HG03280 (cell line): ENCODE results near the gene NEIL3.
"Not testable (repeated sequence)": the region's sequence is repeated elsewhere in the genome, so short reads cannot be mapped to it uniquely, and the experiment has no call there.

Source experiments
- ATAC-seq: cut with Tn5 transposase; IDR thresholded peaks from one replicate; pipeline ENCODE4 v1.9.1; 2021; ENCODE audit warnings: mild to moderate bottlenecking, moderate library complexity; ENCODE audit not compliant: unreplicated experiment

NEIL3 gene

GRCh38 chr4:177297785-177298391, 11.8 kb upstream of the NEIL3 start:
- no peak for ATAC-seq

DNA sequence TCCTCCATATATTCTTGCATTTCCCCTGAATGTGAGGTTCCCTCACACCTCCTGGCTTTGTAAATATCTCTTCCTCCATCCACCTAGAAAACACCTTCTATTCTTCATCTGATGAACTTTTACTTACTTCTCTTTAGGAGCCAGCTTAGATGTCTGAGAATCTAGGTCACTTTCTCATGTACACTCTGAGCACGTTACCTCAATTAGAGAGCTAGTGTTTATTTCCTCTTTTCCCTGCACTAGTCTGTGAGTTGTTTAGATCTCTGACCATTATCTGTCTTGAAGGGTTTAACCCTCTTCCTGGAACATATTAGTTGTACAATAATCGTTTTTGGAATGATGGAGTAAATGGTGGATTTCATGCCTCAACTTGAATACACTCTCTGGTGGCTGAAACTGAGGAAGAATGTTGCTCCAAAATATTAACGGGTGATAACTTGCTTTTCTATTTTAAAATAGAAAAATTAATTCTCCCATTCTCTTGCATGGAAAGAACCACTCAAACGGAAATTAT, 8.5 kb upstream of the NEIL3 start:
- ATAC-seq, result no peak

DNA sequence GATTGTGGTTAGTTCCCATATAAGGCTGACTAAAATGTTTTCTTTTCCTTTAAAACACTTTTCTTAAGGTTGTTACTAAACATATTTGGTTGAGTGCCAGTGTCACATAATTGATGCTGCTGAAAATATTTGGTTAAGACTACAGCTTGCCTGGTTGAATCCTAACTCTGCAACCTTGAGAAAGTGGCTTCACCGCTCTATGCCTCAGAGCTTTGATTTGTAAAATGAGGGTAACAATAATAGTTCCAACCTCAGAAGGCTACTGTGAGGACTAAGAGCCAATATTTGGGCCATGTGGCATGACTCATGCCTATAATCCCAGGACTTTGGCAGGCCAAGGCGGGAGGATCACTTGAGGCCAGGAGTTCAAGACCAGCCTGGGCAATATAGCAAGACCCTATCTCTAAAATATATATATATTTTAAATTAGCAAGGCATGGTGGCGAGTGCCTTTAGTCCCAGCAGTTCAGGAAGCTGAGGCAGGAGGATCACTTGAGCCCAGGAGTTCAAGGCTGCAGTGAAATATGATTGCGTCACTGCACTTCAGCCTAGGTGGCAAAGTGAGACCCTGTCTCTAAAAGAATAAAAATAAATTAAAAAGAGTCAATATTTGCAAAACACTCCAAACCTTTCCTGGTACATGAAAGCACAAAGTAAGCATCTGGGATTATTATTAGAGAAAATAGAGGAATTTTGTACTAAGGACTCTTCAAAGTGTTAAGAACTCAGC, 7.1 kb upstream of the NEIL3 start:
- ATAC-seq, result no peak

DNA sequence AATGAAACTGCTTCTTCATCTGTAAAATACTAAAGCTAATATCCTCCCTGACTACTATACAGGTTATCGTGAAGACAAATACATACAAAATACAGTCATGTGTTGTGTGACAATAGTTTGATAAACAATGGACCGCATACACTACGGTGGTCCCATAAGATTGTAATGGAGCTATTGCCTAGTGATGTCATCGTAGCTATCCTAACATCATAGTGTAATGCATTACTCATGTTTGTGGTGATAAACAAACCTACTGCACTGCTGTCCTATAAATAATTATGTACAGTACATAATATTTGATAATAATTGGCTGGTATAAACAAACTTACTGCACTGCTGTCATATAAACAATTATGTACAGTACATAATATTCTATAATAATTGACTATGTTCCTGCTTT, 5.6 kb upstream of the NEIL3 start:
- no peak for ATAC-seq

DNA sequence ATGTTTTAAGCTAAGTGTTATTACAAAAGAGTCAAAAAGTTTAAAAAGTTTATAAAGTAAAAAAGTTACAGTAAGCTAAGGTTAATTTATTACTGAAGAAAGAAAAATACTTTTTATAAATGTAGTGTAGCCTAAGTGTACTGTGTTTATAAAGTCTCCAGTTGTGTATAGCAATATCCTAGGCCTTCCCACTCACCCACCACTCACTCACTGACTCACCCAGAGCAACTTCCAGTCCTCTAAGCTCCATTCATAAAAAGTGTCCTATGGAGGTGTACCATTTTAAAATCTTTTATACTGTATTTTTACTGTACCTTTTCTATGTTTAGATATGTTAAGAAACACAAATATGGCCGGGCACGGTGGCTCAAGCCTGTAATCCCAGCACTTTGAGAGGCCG, 4.8 kb upstream of the NEIL3 start:
- ATAC-seq, result not testable (repeated sequence)

DNA sequence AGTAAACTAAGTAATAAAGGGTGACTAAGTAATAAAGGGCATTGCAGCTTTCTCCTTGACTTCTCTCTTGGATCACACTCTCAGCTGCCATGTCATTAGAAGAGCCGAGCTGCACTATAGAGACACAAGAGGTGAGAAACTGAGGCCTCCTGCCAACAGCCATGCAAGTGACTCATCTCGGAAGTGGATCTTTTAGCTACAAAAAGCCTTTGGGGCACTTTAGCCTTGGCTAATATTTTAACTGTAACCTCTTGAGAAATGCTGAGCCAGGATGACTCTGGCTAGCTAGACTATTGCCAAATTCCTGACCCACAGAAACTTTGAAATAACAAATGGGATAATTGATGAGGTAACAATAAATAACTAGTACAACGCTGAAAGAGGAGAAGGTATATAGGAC, 1.5 kb upstream of the NEIL3 start:
- no peak for ATAC-seq

- ATAC-seq, result no peak
These were observed 690 bp upstream of the NEIL3 start for GRCh38 chr4:177308847-177309521.

DNA sequence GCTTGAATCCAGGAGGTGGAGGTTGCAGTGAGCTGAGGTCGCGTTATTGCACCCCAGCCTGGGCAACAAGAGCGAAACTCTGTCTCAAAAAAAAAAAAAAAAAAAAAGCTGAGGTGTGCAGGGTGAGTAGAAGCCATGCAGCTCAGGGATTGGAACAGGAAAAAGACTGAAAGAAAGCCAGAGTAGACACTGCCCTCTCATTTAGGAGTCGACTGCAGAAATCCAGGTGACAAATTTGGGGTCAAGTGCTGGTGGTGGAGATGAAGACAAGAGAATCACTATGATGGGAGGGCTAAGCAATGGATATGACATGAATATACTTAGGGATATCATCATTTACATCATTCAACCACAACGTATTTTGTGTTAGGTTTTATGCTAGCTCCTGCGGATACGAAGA, 1.9 kb downstream of the NEIL3 start:
- no peak for ATAC-seq

DNA sequence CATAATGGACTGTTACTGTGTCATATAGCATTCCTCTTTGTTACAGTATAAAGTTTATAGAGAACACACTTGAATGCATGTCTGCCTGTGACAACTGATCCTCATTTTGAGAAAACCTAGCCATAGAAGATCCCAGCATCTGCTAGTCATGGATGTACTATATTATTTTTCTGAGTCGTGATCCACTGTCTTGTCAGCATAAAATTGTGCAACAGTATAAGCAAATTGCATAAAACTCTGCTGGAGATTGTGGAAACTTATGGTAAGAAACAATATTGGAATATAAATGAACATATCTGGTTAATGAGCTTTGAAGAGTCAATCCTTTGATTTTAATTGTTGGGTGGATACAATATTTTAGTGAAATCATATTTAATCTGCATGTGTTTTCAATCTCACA, 3.6 kb downstream of the NEIL3 start:
- no peak for ATAC-seq

GRCh38 chr4:177315767-177316464, 6.2 kb downstream of the NEIL3 start:
- ATAC-seq, result no peak

- no peak for ATAC-seq
These were observed 11.0 kb downstream of the NEIL3 start for GRCh38 chr4:177320721-177321120.

- no peak for ATAC-seq
These were observed 12.0 kb downstream of the NEIL3 start for GRCh38 chr4:177321647-177322046.

GRCh38 chr4:177322266-177322665, 12.6 kb downstream of the NEIL3 start:
- ATAC-seq, result no peak

DNA sequence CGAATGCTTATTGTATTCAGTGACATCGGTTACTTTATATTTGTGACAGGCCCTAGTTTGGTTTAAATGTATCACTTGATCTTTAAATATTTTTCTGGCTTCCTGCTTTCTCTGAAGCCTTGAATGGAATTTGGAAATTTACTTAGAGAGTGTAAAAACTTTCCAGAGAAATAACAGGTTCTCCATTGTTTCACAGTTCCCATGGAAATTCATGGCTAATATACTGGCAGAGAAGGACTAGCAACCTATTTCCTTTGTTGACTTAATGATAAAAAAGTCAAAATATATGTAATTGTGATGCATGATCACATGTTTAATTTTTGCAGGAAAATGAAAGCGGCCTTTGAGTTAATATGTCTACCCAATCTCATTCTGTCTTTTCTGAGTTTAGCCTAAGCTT, 13.2 kb downstream of the NEIL3 start:
- no peak for ATAC-seq

DNA sequence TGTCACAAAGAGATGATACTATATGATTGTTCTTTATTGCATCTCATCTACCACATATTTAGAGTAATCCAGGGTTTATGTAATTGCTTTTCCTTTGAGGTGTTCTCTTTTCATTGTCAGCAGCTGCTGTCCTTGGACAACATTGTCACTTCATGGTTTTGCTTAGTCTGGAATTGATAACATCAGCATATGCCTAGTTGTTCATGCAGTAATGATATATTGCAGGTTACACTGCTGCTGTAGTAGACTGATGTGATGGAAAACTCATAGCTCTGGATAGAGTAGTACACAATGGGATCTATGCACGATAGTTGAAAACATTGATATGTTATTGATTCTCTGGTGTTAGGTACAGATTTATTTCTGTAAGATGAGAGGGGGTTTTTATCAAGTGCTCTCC, 13.7 kb downstream of the NEIL3 start:
- ATAC-seq, result no peak

DNA sequence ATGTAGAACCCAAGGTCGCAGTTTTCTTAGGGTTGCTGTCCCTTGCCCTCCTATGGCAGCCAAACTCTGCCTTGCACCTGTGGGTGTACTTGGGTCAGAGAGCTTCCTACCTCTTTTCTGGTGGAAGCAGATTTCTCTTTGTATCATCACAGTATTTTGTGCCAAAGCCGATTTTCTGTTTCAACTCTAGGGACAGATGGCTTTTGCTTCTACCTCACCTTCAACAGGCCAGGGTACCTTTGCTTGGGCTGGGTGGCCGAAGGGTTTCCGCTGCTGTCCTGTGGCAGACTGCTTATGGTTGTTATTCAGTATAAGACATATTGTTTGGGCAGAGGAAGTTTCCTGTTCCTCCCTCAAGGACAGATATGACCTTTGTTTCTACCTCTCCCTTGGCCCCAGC, 22.4 kb downstream of the NEIL3 start:
- ATAC-seq, result no peak

DNA sequence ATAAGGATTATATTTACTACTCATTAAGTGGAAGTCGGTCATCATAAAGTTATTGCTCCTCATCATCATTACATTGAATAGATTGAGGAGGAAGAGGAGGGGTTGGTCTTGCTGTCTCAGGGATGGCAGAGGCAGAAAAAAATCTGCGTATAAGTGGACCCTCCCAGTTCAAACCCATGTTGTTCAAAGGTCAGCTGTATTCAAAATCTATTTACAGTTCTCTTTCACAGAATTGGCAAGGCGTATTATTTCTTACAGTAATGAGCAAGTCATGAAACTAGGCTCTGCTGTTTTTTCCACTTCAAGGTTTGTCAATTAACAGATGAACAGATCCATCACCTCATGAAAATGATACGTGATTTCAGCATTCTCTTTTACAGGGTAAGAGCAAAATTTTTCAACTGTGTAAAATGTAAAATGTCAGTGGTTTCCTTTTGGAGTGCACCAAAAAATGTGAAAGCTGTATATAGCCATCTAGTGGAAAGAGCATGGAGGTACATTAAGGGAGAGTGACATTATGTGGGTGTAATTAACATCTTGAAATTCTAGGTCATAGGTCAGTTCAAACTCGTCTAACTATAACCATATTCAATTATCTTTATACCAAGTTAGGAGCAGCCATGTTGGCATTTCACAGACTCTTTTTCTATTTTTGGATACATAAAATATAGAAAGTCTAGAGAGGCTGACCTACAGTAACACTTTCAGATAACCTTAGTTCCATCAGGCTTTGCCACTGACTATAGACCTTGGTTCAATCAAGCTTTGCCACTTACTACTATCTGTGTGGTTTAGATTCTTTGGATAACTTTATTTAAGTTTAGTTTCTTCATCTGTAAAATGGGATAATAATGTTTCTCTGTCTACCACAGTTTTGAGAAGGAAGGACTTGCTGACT, 30.1 kb downstream of the NEIL3 start:
- ATAC-seq, result peak; percentile 99

DNA sequence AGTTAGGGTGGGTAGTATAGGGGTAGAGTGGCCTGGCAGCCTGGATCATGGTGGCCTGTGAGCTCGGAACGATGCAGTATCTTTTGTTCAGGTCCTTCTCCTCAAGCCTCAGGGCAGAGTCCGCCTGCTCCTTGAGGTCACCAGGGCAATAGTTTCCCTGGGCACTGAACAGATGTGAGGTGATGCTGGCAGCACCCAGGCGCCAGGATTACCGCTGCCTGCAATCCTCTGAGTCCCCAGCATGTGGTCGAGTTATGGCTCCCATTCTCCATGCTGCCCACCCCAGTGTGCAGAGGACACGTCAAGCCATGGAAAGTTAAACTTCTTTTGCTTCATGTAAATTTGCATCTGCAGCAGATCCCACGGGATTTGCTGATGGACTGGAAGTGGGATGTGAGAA, 38.7 kb downstream of the NEIL3 start:
- no peak for ATAC-seq

GRCh38 chr4:177349191-177349590, 39.5 kb downstream of the NEIL3 start:
- no peak for ATAC-seq

GRCh38 chr4:177351622-177352244, 42.1 kb downstream of the NEIL3 start:
- ATAC-seq, result no peak
